Fibroblast of skin of right quadriceps (primary cell): ENCODE measurements around the gene BCKDK.

ENCODE experiments used
- DNase-seq: peaks from one replicate; pipeline ENCODE4 v3.0.0-alpha.2; 2013

The BCKDK gene

DNA sequence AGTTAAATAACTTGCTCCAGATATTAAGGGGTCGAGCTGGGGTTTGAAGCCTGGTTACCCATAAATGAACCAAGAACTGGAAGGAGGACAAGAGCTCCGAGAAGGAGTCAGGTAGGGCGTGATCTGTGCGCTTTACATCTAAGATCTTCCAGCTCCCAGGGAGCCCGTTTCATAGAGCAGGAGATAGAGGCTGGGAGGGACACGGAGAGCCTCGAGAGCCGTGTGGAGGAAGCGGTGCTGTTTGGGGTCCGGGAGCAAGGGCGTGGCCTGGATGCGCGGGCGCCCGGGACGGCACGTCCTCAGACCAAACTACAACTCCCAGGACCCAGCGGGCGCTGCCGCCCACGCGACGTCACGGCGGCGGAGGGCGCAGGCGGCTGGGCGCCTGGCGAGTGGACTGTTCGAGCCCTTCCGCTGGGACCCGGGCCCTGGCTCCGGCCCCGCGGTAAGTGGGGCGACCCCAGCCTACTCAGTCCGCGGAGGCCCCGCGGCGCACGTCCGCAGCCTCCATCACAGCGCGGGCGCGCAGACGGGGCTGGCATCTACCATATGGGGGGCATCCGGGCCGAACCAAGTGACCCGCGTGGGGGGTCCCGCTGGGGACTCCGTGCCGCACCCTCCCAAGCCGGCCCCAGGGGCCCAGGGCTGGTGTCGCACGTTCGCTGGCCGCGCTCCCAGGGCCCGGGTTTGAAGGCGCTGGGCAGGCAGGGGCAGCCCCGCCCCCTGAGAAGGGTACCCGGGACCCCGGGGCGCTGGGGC is at the start of gene BCKDK:
TSS of gene BCKDK (plus strand) at position 352 of the 759 bp plus-strand sequence. CDS start 838 bp downstream, outside the sequence.
- peak; percentile 72 for DNase-seq

GRCh38 chr16:31061126-31061812 is 46.9 kb upstream of the BCKDK start:
- no peak for DNase-seq

- DNase-seq = no peak
Observed at GRCh38 chr16:31061813-31062440, 46.3 kb upstream of the BCKDK start.

GRCh38 chr16:31063495-31063842 is 44.7 kb upstream of the BCKDK start:
- DNase-seq = no peak

DNA sequence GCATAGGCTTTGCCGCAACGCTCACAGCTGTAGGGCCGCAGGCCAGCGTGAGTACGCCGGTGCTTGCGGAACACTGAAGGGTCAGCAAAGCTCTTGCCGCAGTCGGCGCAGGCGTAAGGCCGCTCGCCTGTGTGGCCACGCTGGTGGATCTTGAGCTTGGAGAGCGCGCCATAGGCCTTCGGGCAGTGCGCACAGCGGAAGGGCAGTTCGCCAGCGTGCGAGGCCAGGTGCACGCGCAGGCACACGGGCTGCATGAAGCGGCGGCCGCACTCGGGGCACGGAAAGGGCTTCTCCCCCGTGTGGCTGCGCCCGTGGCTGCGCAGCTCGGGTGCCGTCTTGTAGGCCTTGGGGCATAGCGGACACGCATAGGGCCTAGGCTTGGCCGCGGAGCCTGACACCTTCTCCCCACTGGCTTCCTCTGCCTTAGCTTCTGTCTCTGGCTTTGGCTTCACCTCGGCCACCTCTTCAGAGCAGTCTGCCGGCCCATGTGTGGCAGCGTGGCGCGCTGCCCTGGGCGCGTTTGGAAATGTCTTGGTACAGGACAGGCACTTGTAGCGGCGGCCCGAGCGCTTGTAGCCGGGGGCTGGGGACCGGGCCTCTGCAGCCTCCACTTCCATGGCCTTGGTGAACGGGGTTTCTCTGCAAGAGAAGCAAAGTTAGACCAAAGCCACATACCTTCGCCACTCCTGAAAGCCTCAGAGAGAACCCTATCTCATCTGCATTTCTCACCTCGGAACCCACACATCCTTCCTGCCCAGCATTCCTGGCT is 44.2 kb upstream of the BCKDK start:
- no peak for DNase-seq

GRCh38 chr16:31064882-31065461 is 43.2 kb upstream of the BCKDK start:
- peak; percentile 93 for DNase-seq

DNA sequence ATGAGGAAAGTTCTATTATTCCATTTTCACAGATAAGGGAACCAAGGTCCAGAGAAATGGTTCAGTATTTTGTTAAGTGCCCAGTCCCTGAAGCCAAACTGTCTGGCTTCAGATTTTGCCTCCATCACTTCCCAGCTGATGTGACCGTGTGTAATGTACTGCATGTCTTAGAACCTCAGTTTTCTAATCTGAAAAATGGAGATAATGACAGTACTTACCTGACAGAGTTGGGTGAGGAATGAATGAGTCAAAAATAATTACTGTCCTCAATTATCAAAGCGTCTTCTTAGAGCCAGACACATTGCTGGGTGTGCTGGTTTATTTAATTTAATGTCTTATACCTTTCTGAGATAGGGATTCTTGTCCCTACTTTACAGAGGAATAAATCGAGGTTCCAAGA is 40.8 kb upstream of the BCKDK start:
- DNase-seq = no peak

DNA sequence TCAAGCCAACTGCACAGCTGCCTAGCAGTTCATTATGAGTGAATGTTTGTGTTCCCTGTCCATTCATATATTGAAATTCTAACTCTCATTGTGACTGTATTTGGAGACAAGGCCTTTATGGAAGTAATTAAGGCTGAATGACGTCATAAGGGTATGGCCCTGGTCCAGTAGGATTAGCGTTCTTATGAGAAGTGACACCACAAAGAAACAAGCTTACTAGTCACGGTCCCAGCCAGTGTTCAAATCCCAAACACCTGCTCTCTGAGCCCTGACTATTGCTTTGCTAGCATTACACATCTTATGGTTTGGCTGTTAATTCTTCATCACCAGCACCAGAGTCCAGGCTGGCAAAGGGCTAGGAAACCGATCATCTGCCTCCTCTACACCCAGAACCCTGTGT is 36.3 kb upstream of the BCKDK start:
- DNase-seq = peak; percentile 91

- DNase-seq = peak; percentile 37
Observed at GRCh38 chr16:31072540-31073141, 35.5 kb upstream of the BCKDK start.

DNA sequence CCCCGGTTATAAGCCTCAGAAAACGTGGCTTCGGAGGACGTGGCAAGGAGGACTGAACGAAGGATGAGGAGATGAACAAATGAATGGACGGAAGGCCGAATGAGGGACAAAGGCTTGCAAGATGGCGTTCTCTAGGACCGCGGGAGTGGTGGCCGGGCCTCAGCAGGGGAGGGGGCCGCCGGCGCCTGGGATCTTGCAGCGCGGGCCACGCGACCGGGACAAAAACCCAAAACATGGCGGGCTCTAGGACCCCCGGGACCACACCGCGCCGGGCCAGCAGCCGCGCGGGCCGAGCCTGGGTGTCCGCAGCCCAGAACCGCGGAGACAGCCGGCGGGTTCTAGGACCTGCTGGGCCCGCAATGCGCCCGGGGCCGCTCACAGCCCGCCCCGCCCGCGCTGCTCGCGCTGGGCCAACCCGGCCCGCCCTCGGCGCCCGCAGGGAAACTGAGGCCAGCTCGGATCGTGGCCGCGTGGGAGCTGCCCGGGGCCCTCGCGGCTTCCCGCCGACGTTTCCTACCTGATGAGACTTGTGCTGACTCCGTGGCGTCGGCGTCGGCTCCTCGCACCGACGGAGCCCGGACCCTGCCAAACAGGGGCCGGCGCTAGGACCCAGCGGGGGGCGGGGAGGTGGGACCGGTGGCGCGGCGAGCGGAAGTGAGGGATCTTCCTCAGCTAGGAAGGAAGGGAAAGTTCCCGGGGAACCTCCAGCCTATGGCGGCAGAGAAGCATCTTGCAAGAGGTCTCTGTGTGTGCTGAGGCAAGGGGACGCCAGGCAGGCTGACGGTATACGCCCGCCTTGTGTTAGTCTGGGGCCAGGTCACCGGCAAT is 34.8 kb upstream of the BCKDK start:
- peak; percentile 90 for DNase-seq

DNA sequence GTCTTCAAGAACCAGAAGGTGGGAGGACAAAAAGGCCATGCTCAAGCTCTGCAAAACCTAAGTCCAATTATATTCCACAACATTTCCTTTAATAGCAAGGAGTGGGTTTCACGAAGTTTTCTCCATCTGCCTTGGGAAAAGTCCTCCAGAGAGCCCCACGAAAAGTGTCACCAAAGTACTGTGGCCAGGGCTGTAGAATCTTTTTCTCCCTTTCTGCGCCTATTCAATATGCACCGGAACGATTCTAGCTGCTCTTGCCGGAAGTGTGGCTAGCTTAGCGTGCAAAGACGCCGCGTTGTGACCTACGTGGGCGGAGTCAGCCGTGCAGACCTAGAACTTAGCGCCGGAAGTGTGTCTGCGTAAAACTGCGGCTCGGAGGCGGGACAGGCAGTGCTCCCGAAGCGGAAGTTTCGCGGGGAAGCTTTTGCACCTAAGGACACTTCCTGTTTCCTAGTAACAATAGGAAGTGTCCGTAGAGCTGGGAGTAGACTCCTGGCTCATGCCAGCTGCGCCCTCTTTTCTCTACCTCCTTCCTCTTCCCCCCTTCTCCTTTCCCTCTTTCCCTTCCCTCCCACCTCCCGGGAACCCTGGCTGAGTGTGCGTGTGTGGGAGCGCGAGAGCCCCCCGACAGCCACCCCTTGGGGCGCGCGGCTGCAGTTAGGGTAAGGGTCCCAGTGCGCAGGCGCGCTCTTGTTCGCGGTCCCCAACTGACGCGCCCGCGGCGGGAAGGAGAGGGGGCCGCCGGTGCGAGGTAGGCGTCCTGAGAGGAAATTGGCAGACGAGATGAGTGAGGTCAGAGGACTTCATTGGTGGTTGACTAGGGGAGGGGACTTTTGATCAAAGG is 34.0 kb upstream of the BCKDK start, which contains the start of the genes ZNF646 and ZNF668:
TSS of gene ZNF646 (plus strand) at position 453 of the 844 bp plus-strand sequence. CDS start 1,903 bp downstream, outside the sequence.
TSS of gene ZNF668 (minus strand) at position 271 of the 844 bp plus-strand sequence. CDS start 9,781 bp downstream, outside the sequence.
- peak; percentile 99 for DNase-seq

DNA sequence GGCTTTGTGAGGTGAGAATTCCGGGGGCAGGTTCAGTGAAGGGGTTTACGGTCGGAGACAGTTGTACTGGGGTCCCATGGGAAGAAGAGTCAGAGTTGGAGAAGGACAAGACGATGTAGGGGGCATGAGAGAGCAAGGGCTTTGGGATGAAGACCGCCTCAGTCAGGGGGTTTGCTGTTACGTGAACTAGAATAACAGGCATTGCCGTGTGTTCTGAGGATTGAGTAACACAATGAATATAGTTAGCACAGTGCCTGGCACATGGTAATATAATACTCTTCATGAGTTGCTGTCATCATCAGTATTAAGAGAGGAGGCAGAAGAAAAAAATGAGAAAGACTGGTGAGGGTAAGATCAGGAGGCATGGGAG is 33.4 kb upstream of the BCKDK start:
- DNase-seq = no peak

DNA sequence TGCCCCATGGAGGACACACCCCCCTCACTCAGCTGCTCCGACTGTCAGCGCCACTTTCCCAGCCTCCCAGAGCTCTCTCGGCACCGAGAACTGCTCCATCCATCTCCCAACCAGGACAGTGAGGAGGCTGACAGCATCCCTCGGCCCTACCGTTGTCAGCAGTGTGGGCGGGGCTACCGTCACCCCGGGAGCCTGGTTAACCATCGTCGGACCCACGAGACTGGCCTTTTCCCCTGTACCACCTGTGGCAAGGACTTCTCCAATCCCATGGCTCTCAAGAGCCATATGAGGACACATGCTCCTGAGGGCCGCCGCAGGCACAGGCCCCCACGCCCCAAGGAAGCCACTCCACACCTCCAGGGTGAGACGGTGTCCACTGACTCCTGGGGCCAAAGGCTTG is 31.9 kb upstream of the BCKDK start:
- DNase-seq = no peak

- no peak for DNase-seq
Observed at GRCh38 chr16:31077024-31077423, 31.2 kb upstream of the BCKDK start.

DNA sequence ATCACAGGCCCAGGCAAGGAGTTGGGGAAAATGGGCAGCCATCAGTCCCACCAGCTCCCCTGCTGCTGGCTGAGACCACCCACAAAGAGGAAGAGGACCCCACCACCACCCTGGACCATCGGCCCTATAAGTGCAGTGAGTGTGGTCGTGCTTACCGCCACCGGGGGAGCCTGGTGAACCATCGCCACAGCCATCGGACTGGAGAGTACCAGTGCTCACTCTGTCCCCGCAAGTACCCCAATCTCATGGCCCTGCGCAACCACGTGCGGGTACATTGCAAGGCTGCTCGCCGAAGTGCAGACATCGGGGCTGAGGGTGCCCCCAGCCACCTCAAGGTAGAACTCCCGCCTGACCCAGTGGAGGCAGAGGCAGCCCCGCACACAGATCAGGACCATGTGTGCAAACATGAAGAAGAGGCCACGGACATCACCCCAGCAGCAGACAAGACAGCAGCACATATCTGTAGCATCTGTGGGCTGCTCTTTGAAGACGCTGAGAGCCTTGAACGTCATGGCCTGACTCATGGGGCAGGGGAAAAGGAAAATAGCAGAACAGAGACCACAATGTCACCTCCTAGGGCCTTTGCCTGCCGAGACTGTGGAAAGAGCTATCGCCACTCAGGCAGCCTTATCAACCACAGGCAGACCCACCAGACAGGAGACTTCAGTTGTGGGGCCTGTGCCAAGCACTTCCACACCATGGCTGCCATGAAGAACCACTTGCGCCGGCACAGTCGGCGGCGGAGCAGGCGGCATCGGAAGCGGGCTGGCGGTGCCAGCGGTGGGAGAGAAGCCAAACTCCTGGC is 30.4 kb upstream of the BCKDK start:
- no peak for DNase-seq

DNA sequence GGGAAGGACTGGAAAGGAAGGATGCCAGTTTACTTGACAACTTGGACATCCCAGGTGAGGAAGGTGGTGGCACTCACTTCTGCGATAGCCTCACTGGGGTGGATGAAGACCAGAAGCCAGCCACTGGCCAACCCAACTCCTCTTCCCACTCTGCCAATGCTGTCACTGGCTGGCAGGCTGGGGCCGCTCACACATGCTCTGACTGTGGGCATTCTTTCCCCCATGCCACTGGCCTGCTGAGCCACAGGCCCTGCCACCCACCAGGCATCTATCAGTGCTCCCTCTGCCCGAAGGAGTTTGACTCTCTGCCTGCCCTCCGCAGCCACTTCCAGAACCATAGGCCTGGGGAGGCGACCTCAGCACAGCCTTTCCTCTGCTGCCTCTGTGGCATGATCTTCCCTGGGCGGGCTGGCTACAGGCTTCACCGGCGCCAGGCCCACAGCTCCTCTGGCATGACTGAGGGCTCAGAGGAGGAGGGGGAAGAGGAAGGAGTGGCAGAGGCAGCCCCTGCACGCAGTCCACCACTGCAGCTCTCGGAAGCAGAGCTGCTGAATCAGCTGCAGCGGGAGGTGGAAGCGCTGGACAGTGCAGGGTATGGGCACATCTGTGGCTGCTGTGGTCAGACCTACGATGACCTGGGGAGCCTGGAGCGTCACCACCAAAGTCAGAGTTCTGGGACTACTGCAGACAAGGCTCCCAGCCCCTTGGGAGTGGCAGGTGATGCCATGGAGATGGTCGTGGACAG is 29.4 kb upstream of the BCKDK start:
- DNase-seq = no peak

- DNase-seq = no peak
Observed at GRCh38 chr16:31079342-31079944, 28.7 kb upstream of the BCKDK start.

GRCh38 chr16:31080035-31080629 is 28.1 kb upstream of the BCKDK start:
- DNase-seq = no peak
